Left kidney (tissue), 2 donors: Measurements from ENCODE around the gene GNAQ. TPM values are rescaled to one million over a fixed set of nuclear protein-coding genes. Genes with fewer than 3 reads are reported as not detected.
"Not testable (repeated sequence)": the region's sequence is repeated elsewhere in the genome, so short reads cannot be mapped to it uniquely, and the experiment has no call there.

Source experiments
- DNase-seq: peaks from one replicate; pipeline ENCODE4 v3.0.0-alpha.2; 2013
- polyA plus RNA-seq: library from polyadenylated mRNA; unstranded; fragments of 120-200 nt; gene quantifications from one replicate; pipeline ENCODE4 v1.2.1, GENCODE V29; 2013; ENCODE audit not compliant: insufficient read length

The GNAQ gene
- polyA plus RNA-seq, 1 donor = 66.5 TPM

DNA sequence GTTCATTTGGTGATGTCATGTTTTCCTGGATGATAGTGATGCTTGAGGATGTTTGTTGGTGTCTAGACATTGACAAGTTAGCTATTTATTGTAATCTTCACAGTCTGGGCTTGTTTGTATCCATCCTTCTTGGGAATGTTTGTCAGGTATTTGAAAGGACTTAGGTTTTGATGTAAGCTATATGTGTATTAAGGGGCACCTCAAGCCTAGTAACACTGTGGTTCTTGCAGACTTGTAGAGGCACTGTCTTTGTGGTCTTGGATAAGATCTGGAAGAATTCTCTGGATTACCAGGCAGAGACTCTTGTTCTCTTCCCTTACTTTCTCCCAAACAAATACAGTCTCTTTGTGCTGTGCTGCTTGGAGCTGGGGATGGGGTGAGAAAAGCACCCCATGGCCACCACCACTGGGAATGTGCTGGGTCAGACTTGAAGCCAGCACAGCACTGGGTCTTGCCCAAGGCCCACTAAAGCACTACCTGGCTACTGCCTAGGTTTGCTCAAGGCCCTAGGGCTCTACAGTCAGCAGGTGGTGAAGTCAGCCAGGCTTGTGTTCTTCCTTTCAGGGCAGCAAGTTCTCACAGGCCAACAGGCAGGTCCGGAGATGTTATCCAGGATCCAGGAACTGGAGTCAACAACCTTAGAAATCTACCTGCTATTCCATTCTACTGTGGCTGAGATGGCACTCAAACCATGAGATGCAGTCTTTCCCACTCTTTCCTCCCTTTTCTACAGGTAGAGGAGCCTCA is 334.2 kb downstream of the GNAQ start:
- DNase-seq = no peak

DNA sequence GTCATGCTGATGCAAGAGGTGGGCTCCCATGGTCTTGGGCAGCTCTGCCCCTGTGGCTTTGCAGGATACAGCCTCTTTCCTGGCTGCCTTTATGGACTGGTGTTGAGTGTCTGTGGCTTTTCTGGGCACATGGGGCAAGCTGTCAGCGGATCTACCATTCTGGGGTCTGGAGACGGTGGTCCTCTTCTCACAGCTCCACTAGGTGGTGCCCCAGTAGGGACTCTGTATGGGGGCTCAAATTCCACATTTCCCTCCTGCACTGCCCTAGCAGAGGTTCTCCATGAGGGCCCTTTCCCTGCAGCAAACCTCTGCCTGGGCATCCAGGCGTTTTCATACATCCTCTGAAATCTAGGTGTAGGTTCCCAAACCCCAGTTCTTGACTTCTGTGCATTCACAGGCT is 340.9 kb downstream of the GNAQ start:
- not testable (repeated sequence) for DNase-seq

DNA sequence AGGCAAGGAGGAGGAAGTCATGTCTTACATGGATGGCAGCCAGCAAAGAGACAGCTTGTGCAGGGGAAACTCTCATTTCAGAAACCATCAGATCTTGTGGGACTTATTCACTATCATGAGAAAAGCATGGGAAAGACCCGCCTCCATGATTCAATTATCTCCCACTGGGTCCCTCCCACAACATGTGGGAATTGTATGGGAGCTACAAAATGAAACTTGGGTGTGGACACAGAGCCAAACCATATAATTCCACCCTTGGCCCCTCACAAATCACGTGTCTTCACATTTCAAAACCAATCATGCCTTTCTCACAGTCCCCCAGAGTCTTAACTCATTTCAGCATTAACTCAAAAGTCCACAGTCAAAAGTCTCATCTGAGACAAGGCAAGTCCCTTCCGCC is 341.5 kb downstream of the GNAQ start:
- DNase-seq = not testable (repeated sequence)

DNA sequence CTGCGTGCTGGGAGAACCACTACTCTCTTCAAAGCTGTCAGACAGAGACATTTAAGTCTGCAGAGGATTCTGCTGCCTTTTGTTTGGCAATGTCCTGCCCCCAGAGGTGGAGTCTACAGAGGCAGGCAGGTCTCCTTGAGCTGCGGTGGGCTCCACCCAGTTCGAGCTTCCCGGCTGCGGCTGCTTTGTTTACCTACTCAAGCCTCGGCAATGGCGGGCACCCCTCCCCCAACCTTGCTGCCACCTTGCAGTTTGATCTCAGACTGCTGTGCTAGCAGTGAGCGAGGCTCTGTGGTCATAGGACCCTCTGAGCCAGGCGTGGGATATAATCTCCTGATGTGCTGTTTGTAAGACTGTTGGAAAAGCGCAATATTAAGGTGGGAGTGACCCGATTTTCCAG is 343.9 kb downstream of the GNAQ start:
- DNase-seq = not testable (repeated sequence)

DNA sequence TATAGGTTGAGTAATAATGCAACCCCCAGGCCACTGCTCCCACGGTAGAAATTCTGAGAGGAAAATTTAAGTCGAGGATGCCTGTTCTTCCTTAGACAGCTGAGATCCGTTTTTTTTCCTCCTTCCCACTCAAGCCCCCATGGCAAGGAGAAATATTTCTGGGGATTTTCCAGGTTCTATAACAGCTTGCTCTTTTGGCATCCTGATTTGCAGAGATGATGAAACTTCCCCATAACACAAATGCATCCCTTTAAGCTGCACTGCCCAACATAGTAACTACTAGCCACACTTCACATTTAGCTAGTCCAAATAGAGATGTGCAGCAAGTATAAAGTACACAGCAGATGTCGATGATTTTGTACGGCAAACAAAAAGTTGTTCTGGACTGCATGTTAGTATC is 351.0 kb downstream of the GNAQ start:
- no peak for DNase-seq

DNA sequence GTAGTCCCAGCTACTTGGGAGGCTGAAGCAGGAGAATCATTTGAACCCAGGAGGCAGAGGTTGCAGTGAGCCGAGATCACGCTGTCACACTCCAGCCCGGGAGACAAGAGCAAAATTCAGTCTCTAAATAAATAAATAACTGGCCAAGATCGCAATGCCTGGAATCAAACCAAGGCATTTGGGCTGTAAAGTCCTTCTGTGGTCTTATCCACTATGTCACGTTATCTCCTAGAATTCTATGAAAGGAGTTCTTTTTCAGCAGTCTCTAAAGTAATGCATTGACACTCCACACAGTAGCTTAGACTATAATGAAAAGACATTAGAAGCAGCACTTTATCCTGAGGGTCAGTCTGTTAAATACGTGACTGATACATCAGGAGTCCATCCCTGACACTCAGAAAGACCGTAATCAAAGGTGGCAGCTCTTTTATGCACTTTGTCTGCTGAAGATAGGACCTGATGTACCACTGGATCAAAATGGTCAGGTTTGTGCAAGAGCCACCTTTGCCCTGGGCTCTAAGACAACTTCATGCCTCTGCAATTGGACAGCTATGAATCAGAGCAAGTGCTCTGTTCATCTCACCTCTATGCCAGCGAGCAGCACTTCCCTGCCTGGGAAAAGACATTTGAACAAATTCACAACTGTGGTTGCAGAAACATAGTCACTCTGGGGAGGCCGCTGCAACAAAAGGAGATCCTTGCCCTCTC is 351.8 kb downstream of the GNAQ start:
- DNase-seq = no peak

DNA sequence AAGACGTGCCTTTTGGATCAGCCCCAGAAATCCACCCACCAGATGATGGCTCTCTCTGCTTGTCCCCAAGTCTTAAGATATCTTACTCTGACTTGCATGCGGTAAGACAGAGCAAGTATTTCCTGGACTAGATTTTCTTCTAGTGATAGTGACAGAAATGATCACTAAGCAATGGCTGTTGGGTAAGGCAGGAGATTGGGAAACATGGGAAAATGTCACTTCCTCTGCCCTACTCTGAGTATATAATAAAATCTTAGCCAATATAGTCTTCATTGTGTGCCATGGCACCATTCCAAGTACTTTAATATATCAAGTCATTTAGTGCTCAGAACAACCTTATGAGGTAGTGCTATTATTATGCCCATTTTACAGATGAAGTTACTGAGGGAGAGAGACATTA is 352.5 kb downstream of the GNAQ start:
- no peak for DNase-seq

DNA sequence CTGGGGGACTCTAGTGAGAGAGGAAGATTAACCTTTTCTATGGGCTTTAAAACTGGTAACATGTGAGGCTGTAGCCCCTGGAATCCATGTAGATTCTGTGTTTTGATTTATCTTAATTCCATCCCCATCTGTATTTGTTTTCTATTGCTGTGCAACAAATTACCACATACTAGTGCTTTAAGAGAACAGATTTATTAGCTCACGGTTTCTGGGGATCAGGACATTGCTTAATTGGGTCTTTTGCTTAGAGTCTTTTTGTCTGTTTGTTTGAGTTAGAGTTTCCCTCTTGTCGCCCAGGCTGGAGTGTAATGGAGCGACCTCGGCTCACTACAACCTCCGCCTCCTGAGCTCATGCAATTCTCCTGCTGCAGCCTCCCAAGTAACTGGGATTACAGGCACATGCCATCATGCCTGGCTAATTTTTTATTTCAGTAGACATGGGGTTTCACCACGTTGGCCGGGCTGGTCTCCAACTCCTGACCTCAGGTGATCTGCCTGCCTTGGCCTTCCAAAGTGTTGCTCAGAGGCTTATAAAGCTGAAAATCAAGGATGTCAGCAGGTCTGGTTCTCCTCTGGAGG is 353.6 kb downstream of the GNAQ start:
- DNase-seq = peak; percentile 38

DNA sequence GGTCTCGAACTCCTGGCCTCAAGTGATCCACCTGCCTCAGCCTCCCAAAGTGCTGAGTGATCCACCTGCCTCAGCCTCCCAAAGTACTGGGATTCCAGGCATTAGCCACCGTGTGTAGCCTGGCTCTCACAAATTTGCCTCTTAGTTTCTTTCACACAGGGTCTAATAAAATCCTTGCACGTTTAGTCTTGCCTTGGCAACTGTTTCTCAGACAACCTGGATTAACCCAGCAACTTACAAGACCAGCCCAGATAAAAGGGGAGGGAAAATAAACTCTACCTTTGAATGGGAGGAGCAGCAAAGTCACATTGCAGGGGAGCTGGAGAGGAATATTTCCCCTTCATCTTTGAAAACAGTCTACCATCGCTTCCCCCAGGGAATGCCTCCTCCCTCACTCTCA is 354.2 kb downstream of the GNAQ start:
- DNase-seq = no peak

DNA sequence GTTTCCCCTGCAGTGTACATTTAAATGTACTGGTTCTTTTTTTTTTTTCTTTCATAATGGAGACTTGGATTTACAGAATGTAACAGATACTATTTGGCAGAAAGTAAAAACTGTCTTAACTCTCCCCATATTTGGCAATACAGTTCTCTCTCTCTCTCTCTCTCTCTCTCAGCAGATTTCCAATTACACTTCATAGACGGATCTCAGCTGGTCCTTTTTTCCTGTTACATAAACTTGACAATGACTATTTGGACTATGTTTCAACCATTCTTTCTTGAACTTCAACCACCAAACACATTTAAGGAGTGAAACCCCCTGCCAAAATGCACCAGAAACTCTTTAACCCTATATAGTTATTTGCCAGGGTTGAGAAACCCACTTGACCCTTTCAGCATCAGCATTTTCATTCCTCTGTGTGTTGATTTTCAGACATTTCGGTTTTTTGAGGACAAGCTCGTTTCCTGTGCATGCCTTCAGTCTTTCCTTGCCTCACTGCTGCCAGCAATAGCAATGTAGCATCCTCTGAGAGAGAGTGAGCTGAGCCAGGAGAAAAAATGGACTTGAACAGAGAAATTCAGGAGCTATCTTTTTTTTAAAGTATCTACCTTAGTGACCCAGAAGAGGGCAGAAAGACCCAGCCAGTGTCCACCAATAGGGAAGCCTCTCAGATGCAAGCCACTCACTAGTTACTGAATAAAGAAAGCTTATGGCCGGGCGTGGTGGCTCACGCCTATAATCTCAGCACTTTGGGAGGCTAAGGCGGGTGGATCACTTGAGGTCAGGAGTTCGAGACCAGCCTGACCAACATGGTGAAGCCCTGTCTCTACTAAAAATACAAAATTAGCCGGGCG is 357.4 kb downstream of the GNAQ start:
- peak; percentile 56 for DNase-seq

DNA sequence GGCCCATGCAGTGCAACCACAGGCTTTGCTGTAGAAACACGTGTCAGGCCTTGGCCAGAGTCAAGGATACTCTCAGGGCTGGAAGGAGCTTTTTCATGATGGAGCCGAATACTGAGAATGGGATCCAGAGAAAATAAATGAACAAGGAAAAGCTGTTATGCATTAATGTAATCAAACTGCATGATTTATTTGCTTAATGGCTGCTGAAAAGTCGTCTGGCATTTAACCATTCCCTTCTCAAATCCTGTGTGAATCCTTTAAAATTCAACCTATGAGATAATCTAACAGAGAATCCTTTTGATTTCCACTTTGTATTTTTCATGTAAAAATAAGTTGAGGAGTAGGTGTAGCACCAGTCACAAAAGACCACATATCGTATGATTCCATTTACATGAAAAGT is 359.4 kb downstream of the GNAQ start:
- DNase-seq = no peak

DNA sequence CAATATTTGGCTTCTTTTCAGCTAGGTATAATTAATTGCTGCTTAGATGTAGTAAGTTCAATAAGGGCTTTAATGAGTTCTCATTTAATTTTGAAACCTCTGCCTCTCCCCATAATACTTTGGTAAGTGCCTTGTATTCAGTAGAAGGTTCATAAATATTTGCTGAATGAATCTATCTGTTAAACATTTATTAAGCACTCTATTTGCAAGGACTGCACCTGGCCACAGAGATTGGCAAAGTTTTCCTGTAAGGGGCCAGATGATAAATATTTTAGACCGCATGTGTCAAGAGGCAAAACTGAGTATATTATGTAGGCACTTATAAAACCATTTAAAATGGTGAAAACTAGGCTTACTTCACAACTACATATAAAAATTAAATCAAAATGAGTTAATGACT is 364.5 kb downstream of the GNAQ start:
- DNase-seq = no peak

Other genes starting within 250 kb of the GNAQ start
- gene CEP78, start 204.3 kb upstream of the GNAQ start, polyA plus RNA-seq = 52.9 TPM